HL-60/S4 treated with retinoic acid at 250 ng/mL for 4 days and 3 days (cell line): ENCODE data around the gene NEK10.

Experiments used
- in situ Hi-C: fragments of 300-500 bp; cut with MboI; formaldehyde crosslinking; loops from 2 replicates; pipeline ENCODE4 v1.7.0; 2022; ENCODE audit warnings: low sequenced_read_pairs

The NEK10 gene

DNA sequence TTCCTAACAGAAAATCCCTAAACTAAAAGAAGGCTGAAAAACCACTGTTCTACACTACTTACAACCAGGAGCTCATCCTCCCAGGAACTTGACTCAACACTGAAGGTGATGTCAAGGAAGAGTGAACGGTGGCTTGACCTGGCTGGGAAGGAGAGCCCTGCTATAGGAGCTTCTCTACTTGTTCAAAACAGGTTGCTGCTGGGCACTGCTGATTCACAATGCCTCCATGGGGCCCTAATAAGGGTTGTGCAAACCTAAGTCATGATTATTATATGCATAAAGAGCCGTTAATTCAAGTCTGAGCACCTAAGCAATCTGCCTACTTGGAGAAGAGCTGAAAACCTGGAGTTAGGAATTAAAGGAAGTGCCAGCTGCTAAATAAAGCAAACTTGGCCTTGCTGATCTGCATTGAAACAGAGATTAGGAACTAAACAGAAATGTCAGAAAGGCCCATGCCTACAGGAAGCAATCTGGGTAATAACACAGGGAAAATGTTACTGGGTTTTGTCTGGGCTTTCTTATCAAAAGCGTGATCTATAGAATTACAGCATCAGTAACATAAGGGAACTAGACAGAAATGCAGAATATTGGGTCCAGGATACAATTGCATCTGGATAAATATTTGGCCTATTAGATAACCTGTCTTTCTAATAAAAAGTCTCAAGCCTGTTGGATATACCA lies 243.2 kb downstream of the NEK10 start:
- in situ Hi-C loops = no loop called here

DNA sequence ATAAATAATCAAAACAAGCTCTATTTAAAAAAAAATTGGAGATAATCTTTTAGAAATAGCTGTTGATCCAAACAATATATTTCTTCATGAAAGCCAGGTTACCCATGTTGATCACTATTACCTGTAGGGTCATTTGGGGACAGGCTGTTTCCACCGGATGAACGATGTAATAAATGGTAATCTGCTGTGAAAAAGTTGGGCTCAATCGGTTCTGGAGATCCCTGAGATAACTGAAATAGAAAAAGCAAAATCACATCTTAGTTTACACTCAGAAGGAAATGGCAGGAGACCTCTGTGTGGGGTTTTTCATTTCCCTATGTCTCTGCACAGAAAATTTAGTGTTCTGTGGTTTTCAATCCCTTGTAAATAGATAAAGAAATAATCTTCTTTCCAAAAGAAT lies 249.5 kb downstream of the NEK10 start:
- in situ Hi-C loops = no loop called here

DNA sequence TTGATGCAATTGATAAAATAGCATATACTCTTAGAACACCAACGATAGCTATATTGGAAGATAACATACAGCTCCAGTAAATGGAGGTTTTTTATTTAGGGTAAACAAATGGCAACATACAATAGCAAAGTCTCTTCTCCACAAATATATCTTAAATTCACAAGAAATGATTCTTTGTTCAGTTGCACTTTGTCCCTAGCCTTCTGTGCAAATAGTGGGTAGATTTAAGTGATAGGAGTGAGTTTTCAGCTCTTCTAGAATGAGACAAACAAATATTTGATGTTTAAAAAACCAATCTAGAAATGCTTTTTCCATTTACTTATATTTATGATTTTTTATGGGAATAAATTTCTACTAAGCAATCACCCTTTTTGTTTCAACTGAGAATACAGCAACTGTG lies 253.8 kb downstream of the NEK10 start:
- in situ Hi-C loops = no loop called here

DNA sequence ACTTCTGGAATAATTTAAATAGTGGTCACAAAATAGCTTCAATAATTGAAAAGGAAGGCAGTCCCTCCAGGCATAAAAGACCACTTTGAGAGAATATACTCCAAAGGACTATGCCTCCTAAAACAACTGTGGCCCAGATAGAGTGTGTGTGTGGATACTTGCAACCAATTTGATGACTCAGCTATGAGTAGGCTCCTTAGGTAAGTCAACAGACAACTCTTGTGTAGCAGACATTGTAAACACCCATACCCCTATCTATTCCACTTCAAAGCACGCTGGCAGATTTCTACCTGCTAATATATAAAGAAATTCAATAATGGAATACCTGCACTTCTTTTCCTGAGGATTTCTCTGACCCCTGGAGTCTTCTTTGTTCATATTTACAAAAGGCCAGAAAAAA lies 254.5 kb downstream of the NEK10 start:
- in situ Hi-C loops = no loop called here

DNA sequence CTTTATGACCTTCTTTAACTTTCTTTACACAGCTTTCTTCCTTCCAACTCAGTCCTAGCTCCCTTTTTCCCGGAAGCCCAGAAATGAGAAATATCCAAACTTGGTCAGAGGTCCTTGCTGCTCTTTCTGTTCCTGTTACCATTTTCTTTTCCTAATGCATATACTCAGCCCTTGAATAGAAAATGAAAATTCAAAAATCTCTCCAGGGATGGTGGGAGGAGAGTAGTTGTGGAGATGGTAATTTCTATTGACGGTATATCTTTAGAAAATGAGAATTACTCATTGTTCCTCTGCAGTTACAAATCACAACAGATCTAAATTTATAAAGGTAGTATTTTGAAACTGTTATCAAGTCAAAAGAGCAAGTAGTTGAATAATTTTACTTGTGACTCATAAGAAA lies 255.1 kb downstream of the NEK10 start:
- in situ Hi-C loops = no loop called here

DNA sequence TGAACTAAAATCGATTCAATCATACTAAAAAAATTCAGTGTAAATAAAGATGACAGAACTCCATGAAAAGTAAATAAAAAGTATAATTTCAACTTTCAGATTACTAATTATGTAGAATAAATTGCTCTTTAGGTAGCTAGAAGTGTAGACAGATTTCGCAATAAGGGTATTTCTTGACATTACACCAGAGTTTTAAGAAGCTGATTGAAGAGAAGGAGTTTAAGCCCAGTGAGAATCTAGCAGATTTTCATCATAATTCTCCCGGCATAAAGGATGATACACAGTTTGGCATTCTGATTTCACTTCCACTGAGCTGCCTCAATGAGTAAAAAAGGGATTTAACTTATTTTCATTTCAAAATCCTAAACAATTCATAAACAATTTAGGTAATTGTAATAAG lies 259.2 kb downstream of the NEK10 start:
- in situ Hi-C loops = no loop called here

DNA sequence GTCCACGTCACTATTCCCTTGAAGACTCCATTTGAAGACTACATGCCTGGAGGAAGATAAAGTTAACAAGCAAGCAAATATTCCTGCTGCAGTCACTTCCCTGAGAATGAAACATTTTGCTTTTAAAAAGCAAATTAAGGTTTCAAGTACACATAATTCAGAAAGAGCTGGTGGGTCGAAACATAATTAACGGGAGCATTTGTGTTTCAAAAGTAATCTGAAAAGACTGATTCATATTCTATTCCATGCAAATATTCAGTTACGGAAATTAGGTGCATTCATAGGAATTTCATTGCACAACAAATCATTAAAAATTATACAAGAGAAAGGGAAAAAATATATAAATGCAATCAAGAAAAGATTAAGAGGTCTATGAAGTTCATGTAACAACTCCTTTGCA lies 260.9 kb downstream of the NEK10 start:
- in situ Hi-C loops = no loop called here

DNA sequence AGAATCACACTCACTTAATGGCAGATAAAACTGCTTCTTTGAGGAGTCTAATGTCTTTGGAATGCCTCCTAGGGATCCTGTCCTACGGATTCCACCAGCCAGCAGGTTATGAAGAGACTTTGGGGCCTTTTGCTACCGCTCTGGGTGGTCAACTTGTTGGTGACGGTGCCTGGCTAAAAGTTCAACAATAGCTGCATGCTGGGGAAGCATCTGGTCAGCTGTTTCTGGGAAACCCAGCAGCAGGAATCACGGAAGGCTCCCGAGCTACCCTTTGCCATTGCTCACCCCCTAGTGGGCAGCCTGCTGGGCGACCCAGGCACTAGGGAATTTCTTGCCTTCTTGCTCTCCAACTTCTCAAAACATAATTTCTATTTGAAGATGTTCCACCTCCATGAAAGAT lies 263.3 kb downstream of the NEK10 start:
- in situ Hi-C loops = no loop called here

DNA sequence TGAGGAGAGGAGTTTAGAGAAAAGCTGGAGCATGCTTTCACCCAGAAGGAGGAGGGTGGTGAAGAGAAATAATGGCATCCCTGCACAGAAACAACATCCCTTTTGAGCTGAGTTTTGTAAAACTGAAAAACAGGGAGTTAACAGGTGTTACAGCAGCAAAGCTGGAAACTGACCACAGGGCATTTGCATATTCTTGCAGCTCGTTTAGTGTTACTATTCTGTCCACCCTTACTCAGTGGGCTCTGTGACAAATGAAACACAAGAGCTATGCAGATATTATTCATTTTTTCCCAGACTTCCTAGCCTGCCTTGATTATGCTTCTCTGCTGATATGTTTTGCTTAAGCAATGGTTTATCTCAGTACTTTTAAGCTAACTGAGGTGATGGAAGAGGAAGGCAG lies 272.0 kb downstream of the NEK10 start:
- in situ Hi-C loops = no loop called here

DNA sequence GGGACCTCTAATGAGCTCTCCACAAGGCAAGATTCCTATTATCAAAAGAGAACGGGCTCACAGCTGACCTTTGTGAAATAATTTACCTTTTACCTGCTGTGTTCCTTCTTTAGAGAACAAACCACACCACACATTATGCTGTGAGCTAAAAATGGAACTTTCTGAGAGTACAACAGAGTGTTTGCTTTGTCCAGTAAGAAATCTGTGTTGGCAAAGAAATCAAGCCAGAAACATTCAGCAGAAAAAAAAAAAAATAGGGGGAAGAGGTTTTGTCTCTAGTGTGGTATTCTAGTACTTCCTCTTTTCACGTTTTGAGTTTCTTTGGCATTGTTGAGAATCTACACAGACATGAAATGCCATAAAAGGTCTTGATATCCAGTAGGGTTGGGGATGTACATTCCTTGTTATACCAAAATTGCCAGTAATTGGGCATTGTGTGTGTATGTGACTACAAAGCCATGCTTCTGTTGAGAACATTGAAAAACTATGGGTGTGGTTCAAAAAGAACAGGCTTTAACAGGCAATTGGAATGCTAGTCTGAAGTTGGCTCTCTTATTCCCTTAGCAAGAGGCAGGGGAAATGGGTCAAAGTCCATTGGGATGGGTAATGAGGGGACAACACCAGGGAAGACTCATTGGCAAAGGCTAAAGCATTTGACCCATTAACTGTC lies 273.5 kb downstream of the NEK10 start:
- in situ Hi-C loops = no loop called here

DNA sequence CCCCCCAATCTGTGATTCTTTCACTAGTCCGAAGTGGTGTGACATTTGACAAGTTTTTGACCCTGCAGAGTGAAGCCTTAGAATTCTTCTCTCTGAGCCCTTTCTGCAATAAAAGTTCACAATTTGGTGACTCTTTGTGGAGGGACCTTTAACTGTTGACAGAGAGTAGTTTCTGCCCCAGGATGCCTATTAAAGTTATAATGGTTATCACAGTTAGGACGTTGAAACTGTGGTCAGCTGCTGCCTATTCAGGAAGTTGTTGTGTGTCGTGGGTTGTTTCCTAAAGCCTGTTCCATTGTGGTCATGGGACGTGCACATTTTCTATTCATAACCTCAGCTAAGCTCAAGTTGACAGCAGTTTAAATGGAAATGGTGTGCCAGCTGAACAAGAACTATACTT lies 274.5 kb downstream of the NEK10 start:
- in situ Hi-C loops = no loop called here

DNA sequence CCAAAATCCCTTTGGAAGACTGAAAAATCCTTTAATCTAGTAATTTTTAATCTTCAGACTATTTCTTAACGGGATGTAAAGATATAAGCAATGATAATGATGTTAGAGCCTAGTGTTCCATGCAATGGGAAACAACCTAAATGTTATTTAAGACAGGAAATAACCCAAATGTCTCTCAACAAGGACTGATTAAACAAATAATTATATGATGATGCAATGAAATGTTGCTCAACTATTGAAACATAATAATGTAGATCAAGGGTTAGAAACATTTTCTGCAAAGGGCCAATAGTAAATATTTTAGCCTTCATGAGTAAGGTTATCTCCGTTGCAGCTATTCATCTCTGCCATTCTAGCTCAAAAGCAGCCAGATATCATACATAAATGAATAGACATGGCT lies 275.4 kb downstream of the NEK10 start:
- in situ Hi-C loops = no loop called here

DNA sequence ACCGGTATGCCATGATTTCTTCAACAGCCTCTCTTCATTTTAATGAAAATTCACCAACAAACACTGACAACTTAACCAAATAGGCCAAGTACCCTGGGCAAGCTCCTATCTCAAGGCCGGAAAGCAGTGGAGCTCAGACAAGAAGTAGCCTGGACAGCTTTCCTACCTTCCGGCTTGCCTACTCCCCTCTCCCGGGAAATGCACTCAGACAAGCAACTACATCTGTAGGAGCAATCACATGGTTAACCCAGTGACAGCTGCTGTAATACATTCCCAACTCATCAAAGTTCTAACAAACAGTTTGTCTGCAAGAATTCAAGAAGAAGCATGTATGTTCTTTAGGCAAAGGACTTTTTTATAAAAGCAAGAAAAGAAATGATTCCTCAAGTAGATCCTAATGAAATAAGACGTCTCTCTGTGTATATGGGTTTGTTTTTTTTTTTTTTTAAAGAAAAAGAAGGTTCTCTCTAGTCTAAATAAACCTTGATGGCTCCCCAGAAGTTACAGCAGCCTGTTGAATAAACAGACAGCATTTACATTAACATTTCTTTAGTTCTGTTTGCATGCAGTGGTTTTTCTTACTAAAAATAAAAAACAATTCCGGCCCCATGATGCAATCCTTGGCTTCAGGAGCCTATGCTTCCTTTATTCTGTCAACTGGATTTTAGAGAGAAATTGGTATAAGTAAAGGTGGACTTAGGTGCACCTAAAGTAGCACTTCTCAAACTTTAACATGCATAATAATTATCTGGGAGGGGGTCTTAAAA lies 278.7 kb downstream of the NEK10 start:
- in situ Hi-C loops = no loop called here

DNA sequence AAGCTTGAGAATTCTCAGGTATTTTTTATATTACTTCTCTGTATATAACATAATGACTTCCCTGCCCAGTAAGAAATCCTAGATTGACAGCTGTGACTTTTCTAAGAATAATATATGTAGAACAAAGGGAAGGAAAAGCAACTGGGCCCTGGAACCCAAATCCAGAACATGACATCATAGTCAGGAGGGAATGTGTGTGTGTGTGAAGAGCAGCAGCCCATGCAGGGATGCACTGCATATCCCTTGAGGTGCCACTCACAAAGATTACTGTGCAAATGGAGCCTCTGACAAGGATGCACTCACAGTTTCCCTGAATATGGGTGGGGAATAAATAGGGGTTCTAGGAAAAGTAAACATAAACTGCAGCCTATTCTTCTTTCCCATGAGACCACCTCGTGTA lies 279.5 kb downstream of the NEK10 start:
- in situ Hi-C loops = no loop called here

DNA sequence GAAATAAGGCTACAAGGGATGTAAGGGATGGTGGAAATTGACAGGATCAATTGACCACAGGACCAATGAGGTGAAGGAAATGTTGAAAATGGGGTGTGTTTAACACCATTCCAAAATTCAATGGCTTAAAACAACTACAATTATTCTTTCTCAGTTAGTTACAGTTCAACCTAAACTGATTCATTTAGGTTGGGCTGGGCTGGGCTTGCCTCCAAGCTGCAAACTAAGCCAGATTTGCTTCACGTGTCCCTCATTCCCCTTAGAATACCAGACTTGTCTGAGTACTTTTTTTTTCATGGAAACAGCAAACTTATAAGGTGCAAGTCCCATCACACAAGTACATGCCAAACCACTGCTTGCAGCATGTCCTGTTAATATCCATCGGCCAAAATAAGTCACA lies 280.1 kb downstream of the NEK10 start:
- in situ Hi-C loops = no loop called here

DNA sequence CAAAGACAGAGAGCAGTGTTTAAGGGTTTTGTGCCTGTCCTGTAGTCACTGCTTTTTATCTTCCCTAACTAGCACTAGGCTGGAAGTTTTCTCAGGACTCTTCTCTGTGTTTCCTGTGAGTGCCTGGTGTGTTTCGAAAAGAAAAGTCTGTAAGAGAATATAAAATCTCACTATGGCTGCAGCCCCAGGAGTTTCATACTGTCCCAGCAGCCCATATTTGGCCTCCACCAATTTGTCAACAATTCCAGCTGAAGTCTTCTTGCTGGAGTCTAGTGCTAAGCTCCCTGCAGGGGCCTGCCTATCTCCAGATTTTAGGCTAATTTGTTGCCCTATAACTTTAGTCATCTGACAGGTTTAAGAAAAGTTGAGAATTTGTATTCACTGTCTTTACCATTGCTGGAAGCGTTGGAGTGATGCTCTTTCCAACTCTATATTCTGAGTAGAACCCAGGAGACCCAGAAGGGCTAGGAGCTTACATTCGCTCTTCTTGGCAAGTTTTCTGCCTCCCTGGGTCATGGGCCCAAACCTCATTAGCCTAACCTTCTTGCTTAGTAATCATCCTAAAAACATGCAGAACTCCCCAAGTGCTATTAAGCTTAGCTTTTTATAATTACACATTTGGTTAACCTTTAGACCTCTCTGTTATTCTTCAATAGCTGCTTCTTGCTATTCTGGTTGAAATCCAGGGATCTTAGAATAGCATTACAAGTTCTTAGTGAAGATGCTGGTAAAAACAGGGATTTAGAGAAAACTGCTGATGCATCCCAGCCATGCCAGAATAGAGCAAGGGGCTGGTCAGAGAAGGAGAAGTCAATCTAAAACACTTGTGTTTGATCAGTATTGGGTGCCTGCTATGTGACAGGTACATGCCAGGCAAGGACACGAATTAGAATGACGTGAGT lies 283.1 kb downstream of the NEK10 start:
- in situ Hi-C loops = no loop called here

DNA sequence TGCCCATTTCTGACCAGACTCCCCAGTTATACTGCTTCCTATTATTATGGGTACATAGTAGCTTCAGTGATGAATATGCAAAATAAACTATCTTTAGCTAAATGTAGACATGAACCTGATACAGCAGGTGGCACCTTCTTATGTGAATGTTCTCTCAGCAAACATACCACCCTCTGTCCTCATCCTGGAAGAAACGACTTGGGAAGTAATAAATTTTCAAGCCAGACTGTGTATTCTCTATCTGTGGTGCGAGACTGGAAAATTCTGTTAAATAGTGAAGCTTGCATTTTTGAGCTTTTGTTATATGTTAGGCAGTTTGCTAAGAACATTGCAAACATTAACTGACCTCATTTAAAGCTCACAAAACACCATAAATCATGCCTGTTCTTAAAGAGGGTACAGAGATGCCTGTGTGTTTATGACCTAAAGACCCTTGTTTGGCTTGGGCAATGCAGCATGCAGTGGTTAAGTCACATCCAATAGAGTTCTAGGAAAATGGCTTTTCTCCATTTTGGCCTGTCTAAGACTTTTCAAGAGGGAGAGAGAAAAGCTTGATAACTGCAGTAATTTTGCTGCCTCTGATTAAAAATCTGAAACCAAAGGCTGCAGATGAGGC lies 287.1 kb downstream of the NEK10 start:
- in situ Hi-C loops = no loop called here

DNA sequence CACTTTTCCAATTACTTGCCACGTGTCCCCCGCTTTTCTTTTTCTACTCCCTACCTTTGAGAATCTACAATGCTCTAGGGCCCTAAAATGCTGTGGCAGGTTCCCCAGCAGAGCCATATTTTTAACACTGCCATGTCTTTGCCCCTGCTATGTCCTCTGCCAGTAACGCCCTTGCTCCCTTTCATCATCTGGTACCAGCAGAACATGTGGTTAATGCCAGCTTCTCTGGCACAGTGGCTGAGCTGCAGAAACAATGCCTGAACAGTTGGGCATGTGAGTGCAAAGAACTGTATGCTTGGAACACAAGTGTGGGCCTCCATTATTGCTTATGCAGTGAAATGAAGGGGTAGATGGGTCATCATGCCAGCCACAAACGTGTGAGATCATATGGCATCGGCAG lies 287.6 kb downstream of the NEK10 start:
- in situ Hi-C loops = no loop called here

DNA sequence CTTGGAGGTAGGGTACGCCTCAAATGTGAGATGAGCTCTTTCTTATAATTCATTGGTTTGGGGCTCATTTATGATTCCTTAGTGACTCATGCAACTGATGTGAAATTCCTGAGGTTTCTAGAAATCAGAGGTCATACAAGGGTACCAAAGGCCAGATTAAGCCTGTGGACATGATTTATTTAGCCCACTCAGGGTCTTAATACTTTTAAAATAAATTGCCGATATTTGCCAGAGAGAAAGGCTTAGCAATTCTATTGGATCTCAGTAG lies 289.0 kb downstream of the NEK10 start:
- in situ Hi-C loops = no loop called here

DNA sequence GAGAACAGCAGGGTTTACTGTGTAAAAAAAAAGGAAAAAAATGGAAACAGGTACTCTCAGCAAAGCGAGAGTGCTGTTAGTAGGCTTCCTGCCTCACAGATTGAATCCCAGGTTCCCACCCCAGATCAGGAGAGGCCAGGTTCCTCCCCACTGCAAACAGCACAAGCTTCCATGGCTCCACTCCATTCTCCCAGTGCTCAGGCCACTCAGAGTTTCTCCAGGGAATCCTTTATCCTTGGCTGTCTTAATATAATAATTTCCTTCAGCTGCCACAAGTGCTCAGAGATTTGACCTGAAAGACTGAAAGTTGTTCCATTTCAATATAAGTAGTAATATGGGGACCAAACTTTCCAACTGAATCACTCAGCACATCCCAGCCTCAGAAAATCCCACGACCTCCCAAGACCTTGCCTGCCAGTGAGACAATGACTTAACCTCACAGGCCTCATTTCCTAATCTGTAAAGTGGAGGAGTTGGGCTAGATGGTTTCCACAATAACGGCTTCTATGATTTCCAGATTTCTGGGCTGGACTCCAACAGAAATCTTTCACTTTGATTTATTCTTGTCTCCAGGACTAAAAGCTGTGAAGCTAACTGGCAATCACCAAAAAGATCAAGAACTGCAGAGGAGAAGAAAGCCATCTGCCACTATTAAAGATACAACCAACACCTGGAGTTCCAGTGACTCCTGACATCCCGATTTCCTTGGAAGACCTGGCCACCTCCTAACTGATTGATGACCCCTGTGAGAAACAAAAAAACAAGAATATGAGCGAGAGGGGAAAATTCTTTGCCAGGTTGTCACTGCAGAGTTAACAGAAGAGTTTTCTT lies 289.5 kb downstream of the NEK10 start:
- in situ Hi-C loops = no loop called here
